K562 (cell line): Measurements from ENCODE around the gene GAL3ST3. TPM values are rescaled to one million over a fixed set of nuclear protein-coding genes. Genes with fewer than 3 reads are reported as not detected.
"Not testable (repeated sequence)": the region's sequence is repeated elsewhere in the genome, so short reads cannot be mapped to it uniquely, and the experiment has no call there.

Experiments used
- ATAC-seq: fragments of 200-7000 bp; cut with Tn5 transposase; 3 replicates; pipeline ENCODE4 v1.9.1; 2020; ENCODE audit warnings: moderate library complexity
- BruUV-seq: library from RNA; stranded (reverse); fragments of 400-500 nt; replicated peaks from 2 replicates; lab custom pipeline; 2021; lab: Mats Ljungman, UMichigan
- CTCF ChIA-PET: fragments of 300-600 bp; formaldehyde crosslinking; extraction: SDS; loops from one replicate; lab custom pipeline; 2021; ENCODE audit warnings: low intra/inter-chr PET ratio; lab: Yijun Ruan, JAX
- POLR2A ChIA-PET: fragments of 300-600, 350-650 bp; sonication (Branson Sonifier 250); formaldehyde crosslinking; extraction: SDS; loops from one replicate; lab custom pipeline; 2021; ENCODE audit warnings: antibody characterized with exemption, inconsistent platforms; lab: Yijun Ruan, JAX
- DNase-seq, 4 experiments: peaks; one replicate each; pipeline versions ENCODE4 v3.0.0 to v3.0.0-alpha.2; 2011 to 2018; ENCODE audit warnings: low spot score in 3 of 4, mixed read lengths in 3 of 4; ENCODE audit errors: extremely low read depth in 1 of 4
- FAIRE-seq: peaks from 2 replicates; lab custom pipeline; 2011; peaks lifted over from hg19 to GRCh38; lab: Jason Lieb, UNC
- H2AFZ ChIP-seq: 2 replicates; pipeline ENCODE4 v1.6.0; 2011; ENCODE audit warnings: low read depth, low read length, control low read depth, inconsistent platforms
- H3K27ac ChIP-seq: fragments of 200-600 bp; 3 replicates; pipeline ENCODE4 v1.8.0; 2011; ENCODE audit warnings: low read depth, mild to moderate bottlenecking, control low read depth, inconsistent platforms, low read length, moderate library complexity, mixed read lengths; ENCODE audit errors: extremely low read depth
- H3K27me3 ChIP-seq, 2 experiments: fragments of 300-600 bp in 1 of 2; 2 replicates in 1 of 2; 3 replicates in 1 of 2; pipeline versions ENCODE4 v1.6.0 to v1.8.0; 2011; ENCODE audit warnings: inconsistent platforms in 2 of 2, low read length in 2 of 2, mild to moderate bottlenecking in 1 of 2, mixed read lengths in 1 of 2, moderate library complexity in 1 of 2; ENCODE audit not compliant: control insufficient read depth in 2 of 2, insufficient read depth in 2 of 2
- H3K36me3 ChIP-seq: fragments of 300-600 bp; 3 replicates; pipeline ENCODE4 v1.8.0; 2011; ENCODE audit warnings: mild to moderate bottlenecking, low read length, inconsistent platforms; ENCODE audit not compliant: control insufficient read depth, insufficient read depth
- H3K4me1 ChIP-seq, 2 experiments: fragments of 200-600 bp in 1 of 2; replicated peaks in 1 of 2; 2 replicates in 1 of 2; 3 replicates in 1 of 2; pipeline versions ENCODE4 v1.5.1 to v1.8.0; 2011; ENCODE audit warnings: inconsistent platforms in 2 of 2, low read length in 2 of 2, mild to moderate bottlenecking in 1 of 2, mixed read lengths in 1 of 2, moderate library complexity in 1 of 2; ENCODE audit not compliant: control insufficient read depth in 2 of 2, insufficient read depth in 2 of 2
- H3K4me2 ChIP-seq: 2 replicates; pipeline ENCODE4 v1.6.1; 2011; ENCODE audit warnings: low read length, control low read depth, inconsistent platforms, mixed read lengths; ENCODE audit not compliant: insufficient read depth
- H3K4me3 ChIP-seq: fragments of 200-600 bp; sonication (generic), shearing (Covaris generic); 2 replicates; pipeline ENCODE4 v1.5.1; 2016; ENCODE audit warnings: control low read depth, inconsistent platforms
- H3K79me2 ChIP-seq: fragments of 200-600 bp; 3 replicates; pipeline ENCODE4 v1.8.0; 2011; ENCODE audit warnings: low read length, inconsistent platforms; ENCODE audit not compliant: control insufficient read depth, insufficient read depth
- H3K9ac ChIP-seq, 2 experiments: 2 replicates each; pipeline versions ENCODE4 v1.6.0 to v1.6.1; 2011; ENCODE audit warnings: low read depth in 2 of 2, low read length in 2 of 2, control low read depth in 1 of 2, inconsistent platforms in 1 of 2, mild to moderate bottlenecking in 1 of 2, mixed read lengths in 1 of 2; ENCODE audit not compliant: insufficient read depth in 1 of 2
- H3K9me1 ChIP-seq: one replicate; pipeline ENCODE4 v1.6.0; 2011; ENCODE audit warnings: inconsistent platforms, mild to moderate bottlenecking, low read length, moderate library complexity; ENCODE audit not compliant: control insufficient read depth, insufficient read depth
- H3K9me3 ChIP-seq: replicated peaks from 2 replicates; pipeline ENCODE4 v1.5.1; 2011; ENCODE audit warnings: low read depth, low read length, inconsistent platforms; ENCODE audit not compliant: control insufficient read depth, insufficient read depth
- H4K20me1 ChIP-seq: replicated peaks from 2 replicates; pipeline ENCODE4 v1.6.1; 2011; ENCODE audit warnings: low read length, inconsistent platforms, mixed read lengths; ENCODE audit not compliant: control insufficient read depth, insufficient read depth
- AFF1 ChIP-seq, 2 experiments: fragments of 450-650 bp; IDR thresholded peaks; 2 replicates each; pipeline ENCODE4 v1.6.1; 2018; ENCODE audit warnings: mild to moderate bottlenecking in 2 of 2, low read depth in 1 of 2; ENCODE audit not compliant: partially characterized antibody in 2 of 2
- WGBS: fragments of 100-300 bp; shearing (Covaris generic); methylation state at CpG from one replicate; pipeline ENCODE4 v1.1.6; 2016; ENCODE audit warnings: low coverage, mixed read lengths; ENCODE audit not compliant: insufficient coverage; ENCODE audit errors: missing lambda C conversion rate; 5-methylcytosine and 5-hydroxymethylcytosine counted together
- in situ Hi-C: fragments of 300-500 bp; cut with MboI; formaldehyde crosslinking; loops from 4 replicates; pipeline ENCODE4 v1.15.0; 2018; ENCODE audit warnings: inconsistent platforms, mixed read lengths
- intact Hi-C: fragments of 100-400 bp; cut with micrococcal nuclease; formaldehyde crosslinking; loops from 2 replicates; pipeline ENCODE4 v1.14.2; 2022
- polyA plus RNA-seq, 8 experiments: library from polyadenylated mRNA; depleted of rRNA in 4 of 8; stranded (reverse) in 5 of 8; unstranded in 3 of 8; fragments of >200 nt; fragmentation: Nextera tagmentation in 2 of 8; fragmentation: Illumina TruSeq in 1 of 8; extraction: Ambion mirVana in 2 of 8; extraction: Trizol in 1 of 8; gene quantifications; 2 replicates each; pipeline versions ENCODE4 v1.2.1 to v1.2.3, GENCODE V29; 2011 to 2014; ENCODE audit warnings: inconsistent platforms in 1 of 8, missing spikeins in 1 of 8
- total RNA-seq, 7 experiments: library from RNA; depleted of rRNA in 6 of 7; stranded (reverse); fragments of >200 nt in 6 of 7; fragmentation: Illumina TruSeq in 2 of 7; extraction: Trizol in 2 of 7; gene quantifications; 2 replicates each; pipeline versions ENCODE4 v1.2.1 to v1.2.3, GENCODE V29; 2011 to 2021; ENCODE audit warnings: low replicate concordance in 1 of 7

The GAL3ST3 gene
- total and polyA plus RNA-seq, 9 of the 15 experiments (the other 6 are each of a cell fraction or from before 2014, with no cell fraction given) = not detected

GRCh38 chr11:66092125-66092524 lies 43.2 kb upstream of the GAL3ST3 start:
- not testable (repeated sequence) for H3K27me3 ChIP-seq, H3K4me2 ChIP-seq, H3K4me1 ChIP-seq, DNase-seq, H4K20me1 ChIP-seq
- peak in 1 of 2 experiments; percentile 98 for TF ChIP-seq AFF1 (IDR thresholded peaks at IDR 0.05; ENCODE audit: low read depth in 1 of 2, partially characterized antibody in 2 of 2)
- TF ChIP-seq, all 486 proteins: peak for 1; not testable (repeated sequence) for 485
- H3K27ac ChIP-seq, intact Hi-C loops, H3K79me2 ChIP-seq, in situ Hi-C loops, H3K9ac ChIP-seq, H3K4me3 ChIP-seq, ATAC-seq, H2AFZ ChIP-seq, H3K36me3 ChIP-seq, POLR2A ChIA-PET, H3K9me3 ChIP-seq, CTCF ChIA-PET, FAIRE-seq, H3K9me1 ChIP-seq, BruUV-seq: not testable (repeated sequence)
- WGBS = 89% methylated on average over 1 of the region's 2 CpGs
